ENCODE results near the gene TRIM38.
A peak's percentile ranks its signal among the peaks of the same experiment; 100 is the strongest.

Gene TRIM38

DNA sequence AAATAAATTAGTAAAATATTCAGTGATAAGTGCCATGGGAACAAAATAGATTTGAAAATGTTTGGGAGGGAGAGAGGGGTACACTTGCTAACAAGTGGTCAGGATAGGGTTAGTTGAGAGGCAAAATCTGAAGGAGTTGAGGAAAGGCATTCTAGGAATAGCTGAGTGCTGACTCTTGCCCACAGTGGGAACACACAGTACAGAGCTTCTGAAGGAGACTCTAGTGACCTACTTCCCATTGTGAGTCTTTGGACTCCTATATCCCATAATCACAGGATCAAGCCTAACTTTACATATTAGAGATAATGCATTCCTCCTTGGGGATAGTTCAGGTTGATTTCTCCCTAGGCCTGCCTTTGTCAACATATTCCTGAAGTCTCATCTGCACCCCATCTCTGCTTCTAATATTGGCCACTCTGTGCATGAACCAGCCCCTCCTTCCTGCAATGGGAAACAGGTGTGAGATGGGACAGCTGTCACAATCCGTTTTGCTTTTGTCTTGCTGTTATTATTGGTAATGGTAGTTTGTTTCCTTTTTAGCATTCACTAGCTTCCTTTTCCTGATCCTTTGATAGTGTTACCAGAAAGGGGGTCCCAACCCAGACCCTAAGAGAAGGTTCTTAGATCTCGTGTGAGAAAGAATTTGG, 2.6 kb upstream of the TRIM38 start:
- Histone ChIP-seq H3K4me2 (ENCODE audit: low read length) (no peak overlapping the region), H3K9ac (ENCODE audit: low read length) (no peak overlapping the region), H3F3A (ENCODE audit: insufficient read depth, low read length) (no peaks in the 10 kb centered on the region), H3K9me2 (ENCODE audit: low read depth, low read length) (no peaks in the 10 kb centered on the region), H3K4me3 (ENCODE audit: low read depth, low read length, poor library complexity, severe bottlenecking) (no peak overlapping the region), H3K9me3 (ENCODE audit: low read length) (peaks cover 15% of the 10 kb centered on the region; the same call in 1 of the 2 replicates), H3K27ac (ENCODE audit: low read depth, low read length, poor library complexity, severe bottlenecking) (no peak overlapping the region), H4K20me1 (ENCODE audit: insufficient read depth, low read length) (no peaks in the 10 kb centered on the region), H2AFZ (ENCODE audit: low read length) (no peak overlapping the region), H3K79me2 (ENCODE audit: insufficient read depth, low read length) (peaks cover 5% of the 10 kb centered on the region; the same call in 1 of the 2 replicates), H3K4me1 (ENCODE audit: insufficient read depth, low read length, severe bottlenecking) (peaks cover 24% of the 10 kb centered on the region), H3K27me3 (ENCODE audit: insufficient read depth, low read length) (no peaks in the 10 kb centered on the region), H3K36me3 (ENCODE audit: insufficient read depth, low read length) (peaks cover 8% of the 10 kb centered on the region; the same call in 1 of the 2 replicates)
- TF ChIP-seq, protein P1, sequence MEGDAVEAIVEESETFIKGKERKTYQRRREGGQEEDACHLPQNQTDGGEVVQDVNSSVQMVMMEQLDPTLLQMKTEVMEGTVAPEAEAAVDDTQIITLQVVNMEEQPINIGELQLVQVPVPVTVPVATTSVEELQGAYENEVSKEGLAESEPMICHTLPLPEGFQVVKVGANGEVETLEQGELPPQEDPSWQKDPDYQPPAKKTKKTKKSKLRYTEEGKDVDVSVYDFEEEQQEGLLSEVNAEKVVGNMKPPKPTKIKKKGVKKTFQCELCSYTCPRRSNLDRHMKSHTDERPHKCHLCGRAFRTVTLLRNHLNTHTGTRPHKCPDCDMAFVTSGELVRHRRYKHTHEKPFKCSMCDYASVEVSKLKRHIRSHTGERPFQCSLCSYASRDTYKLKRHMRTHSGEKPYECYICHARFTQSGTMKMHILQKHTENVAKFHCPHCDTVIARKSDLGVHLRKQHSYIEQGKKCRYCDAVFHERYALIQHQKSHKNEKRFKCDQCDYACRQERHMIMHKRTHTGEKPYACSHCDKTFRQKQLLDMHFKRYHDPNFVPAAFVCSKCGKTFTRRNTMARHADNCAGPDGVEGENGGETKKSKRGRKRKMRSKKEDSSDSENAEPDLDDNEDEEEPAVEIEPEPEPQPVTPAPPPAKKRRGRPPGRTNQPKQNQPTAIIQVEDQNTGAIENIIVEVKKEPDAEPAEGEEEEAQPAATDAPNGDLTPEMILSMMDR (IDR thresholded peaks at IDR 0.05; ENCODE audit: low read length) = no peak
- TF ChIP-seq EZH2 (IDR thresholded peaks at IDR 0.05; ENCODE audit: borderline replicate concordance, low read length) = no peak

DNA sequence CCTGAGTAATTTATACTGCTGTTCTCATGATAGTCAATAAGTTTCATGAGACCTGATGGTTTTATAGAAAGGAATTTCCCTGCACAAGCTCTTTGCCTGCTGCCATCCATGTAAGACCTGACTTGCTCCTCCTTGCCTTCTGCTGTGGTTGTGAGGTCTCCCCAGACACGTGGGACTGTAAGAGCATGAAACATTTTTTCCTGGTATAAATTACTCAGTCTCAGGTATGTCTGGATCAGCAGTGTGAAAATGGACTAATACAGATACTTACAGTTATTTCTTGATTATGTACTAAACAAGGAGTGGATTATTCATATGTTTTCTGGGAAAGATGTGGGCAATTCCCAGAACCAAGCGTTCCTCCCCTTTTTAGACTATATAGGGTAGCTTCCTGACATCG, 1.9 kb upstream of the TRIM38 start:
- Histone ChIP-seq H4K20me1 (ENCODE audit: insufficient read depth, low read length) (no peaks in the 10 kb centered on the region), H3K4me1 (ENCODE audit: insufficient read depth, low read length, severe bottlenecking) (peaks cover 24% of the 10 kb centered on the region), H3K27me3 (ENCODE audit: insufficient read depth, low read length) (no peaks in the 10 kb centered on the region), H3K36me3 (ENCODE audit: insufficient read depth, low read length) (peaks cover 14% of the 10 kb centered on the region; the same call in 1 of the 2 replicates), H3F3A (ENCODE audit: insufficient read depth, low read length) (no peaks in the 10 kb centered on the region), H3K27ac (ENCODE audit: low read depth, low read length, poor library complexity, severe bottlenecking) (no peak overlapping the region), H3K4me3 (ENCODE audit: low read depth, low read length, poor library complexity, severe bottlenecking) (no peak overlapping the region), H2AFZ (ENCODE audit: low read length) (no peak overlapping the region), H3K4me2 (ENCODE audit: low read length) (no peak overlapping the region), H3K9me3 (ENCODE audit: low read length) (peaks cover 15% of the 10 kb centered on the region; the same call in 1 of the 2 replicates), H3K79me2 (ENCODE audit: insufficient read depth, low read length) (peaks cover 5% of the 10 kb centered on the region; the same call in 1 of the 2 replicates), H3K9ac (ENCODE audit: low read length) (no peak overlapping the region), H3K9me2 (ENCODE audit: low read depth, low read length) (no peaks in the 10 kb centered on the region)
- TF ChIP-seq, protein P1 (IDR thresholded peaks at IDR 0.05; ENCODE audit: low read length) = no peak
- no peak for TF ChIP-seq EZH2 (IDR thresholded peaks at IDR 0.05; ENCODE audit: borderline replicate concordance, low read length)

DNA sequence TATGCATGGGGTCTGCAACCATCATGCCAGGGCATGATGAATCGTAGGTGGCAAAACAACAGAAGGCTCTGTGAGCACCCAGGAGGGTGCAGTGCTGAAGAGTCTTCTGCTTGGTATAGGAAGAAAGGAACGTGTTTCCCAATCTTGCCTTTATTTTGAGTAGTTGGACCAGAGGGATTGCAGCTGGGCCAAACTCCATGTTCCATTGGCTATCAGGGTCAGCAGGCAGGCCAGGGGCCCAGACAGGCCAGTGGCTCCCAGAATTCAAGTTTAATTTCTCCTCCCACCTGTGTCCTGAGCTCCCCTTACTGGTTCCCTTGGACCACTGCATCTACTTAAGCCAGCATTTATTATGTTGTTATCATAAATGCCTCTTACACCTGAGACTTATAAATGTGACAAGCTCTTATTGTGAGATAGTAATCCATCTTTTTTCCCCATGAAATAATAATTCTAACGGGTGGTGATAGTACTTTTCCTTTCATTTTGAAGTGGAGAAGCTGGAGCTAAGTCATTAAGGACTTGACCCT, 918 bp upstream of the TRIM38 start:
- Histone ChIP-seq H3K36me3 (ENCODE audit: insufficient read depth, low read length) (peaks cover 23% of the 10 kb centered on the region), H3K27me3 (ENCODE audit: insufficient read depth, low read length) (no peaks in the 10 kb centered on the region), H3K9me3 (ENCODE audit: low read length) (peaks cover 15% of the 10 kb centered on the region; the same call in 1 of the 2 replicates), H3K4me3 (ENCODE audit: low read depth, low read length, poor library complexity, severe bottlenecking) (peak overlapping the region; percentile 93), H4K20me1 (ENCODE audit: insufficient read depth, low read length) (no peaks in the 10 kb centered on the region), H3F3A (ENCODE audit: insufficient read depth, low read length) (no peaks in the 10 kb centered on the region), H3K4me1 (ENCODE audit: insufficient read depth, low read length, severe bottlenecking) (peaks cover 34% of the 10 kb centered on the region), H3K9me2 (ENCODE audit: low read depth, low read length) (no peaks in the 10 kb centered on the region), H3K4me2 (ENCODE audit: low read length) (peak overlapping the region; percentile 98), H2AFZ (ENCODE audit: low read length) (no peak overlapping the region), H3K79me2 (ENCODE audit: insufficient read depth, low read length) (peaks cover 5% of the 10 kb centered on the region; the same call in 1 of the 2 replicates), H3K27ac (ENCODE audit: low read depth, low read length, poor library complexity, severe bottlenecking) (peak overlapping the region; percentile 92), H3K9ac (ENCODE audit: low read length) (peak overlapping the region; percentile 97; the same call in 1 of the 2 replicates)
- no peak for TF ChIP-seq EZH2 (IDR thresholded peaks at IDR 0.05; ENCODE audit: borderline replicate concordance, low read length)
- TF ChIP-seq, protein P1 (IDR thresholded peaks at IDR 0.05; ENCODE audit: low read length) = peak; percentile 33
